NCI-H82 treated with DMSO at 0.1 percent for 48 hours (cell line): Measurements from ENCODE around the gene STARD13.

Source experiments
- DNase-seq: peaks from one replicate; lab custom pipeline; 2025; ENCODE audit not compliant: unreplicated experiment; lab: John Stamatoyannopoulos, UW

The STARD13 gene

DNA sequence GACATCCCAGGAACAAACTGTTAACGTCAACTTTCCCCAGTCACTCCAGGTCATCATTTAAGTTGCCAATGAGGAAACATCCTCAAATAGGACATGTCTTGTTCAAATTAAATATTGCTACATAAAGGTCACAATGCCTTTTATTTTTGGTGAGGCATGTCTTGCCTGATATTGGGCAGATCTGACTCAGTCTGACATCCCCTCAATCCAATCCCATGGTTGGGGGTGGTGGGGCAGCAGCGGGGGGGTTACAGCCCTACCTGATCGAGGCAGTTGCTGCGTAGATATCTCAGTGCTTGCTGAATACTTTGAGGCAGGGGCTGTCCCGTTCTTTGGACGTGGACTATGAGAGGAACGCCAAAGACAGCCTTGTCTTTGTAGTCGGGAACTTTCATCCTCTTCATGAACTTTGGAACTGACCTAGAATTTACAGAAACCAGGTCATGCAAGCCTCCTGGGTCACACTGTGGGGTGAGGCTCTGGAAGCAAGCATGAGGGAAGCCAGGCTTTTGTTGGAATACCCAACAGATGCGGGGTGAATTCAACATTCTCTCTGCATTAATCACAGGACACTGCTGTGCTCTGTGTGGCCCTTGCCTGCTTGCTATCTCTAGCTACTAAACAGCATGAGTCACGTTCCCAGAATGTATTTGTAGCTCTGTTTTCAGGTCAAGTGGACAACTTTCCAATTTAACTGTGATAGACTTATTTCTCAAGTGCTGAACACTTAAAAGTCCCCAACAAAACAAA, 159.6 kb downstream of the STARD13 start:
- DNase-seq, result no peak

DNA sequence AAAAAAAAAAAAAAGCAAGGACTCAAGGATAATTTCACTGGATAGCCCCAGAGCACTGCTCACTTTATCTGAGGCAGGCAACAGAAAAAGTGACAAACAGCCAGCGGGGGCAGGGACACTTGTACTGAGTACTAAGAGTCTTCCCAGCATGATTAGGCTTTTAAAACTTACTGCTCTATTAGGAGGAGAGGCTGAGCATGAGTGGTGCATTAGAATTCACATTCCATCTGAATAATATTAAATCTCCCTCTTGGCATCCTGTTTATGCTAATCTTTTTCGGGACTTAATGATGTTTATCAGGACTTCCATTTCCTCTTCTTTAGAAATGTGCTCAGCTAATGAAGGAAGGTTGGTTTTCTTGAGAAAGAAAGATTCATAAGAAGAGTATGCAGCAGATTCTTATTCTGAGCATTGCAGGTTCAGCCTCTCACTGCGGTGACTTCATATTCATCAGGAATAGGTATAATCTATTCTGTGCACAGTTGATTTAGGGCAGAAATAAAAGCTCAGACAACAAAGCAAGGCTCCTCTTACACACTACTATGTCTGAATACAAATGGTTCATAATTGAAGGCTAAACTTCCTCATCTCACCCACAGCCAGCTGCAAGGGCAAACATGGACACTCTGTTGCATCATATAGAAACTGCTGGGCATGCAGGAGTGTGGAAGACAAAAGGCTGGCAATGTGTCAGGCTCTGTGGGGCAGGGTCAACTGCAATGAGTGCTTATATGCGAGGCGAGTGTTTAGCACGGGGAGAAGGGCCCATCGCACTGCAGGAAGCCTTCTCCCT, 162.3 kb downstream of the STARD13 start:
- no peak for DNase-seq

DNA sequence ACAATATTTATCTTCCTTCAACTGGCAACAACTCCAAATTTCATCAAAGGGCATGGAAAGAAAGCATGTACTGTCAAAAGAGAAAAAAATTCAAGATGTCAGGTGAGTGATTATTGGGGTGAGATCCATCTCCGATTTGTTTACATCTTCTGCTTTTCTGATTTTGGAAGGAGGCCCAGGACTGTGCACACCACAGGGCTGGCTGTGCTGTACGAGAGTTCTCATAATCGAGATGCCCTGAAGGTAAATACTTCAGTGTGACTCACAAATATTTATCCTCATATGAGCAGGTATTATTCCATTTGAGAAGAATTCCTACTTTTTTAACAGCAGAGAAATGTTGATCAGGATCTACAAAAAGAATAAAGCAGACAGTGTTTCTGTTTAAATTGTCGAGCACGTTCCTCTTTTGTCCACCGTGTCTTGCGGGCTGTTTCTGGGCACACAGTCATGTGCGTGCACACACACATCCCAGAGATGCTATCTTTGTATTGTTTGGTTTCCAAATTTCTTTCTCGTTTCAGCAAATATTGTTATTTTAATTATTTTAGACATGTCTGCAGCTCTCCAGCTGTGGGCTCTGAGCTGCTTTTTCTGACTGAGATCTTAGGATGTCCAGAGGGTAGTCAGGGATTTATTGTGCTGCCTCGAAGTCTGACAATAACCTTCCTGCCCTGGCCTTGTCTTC, 165.6 kb downstream of the STARD13 start:
- no peak for DNase-seq

DNA sequence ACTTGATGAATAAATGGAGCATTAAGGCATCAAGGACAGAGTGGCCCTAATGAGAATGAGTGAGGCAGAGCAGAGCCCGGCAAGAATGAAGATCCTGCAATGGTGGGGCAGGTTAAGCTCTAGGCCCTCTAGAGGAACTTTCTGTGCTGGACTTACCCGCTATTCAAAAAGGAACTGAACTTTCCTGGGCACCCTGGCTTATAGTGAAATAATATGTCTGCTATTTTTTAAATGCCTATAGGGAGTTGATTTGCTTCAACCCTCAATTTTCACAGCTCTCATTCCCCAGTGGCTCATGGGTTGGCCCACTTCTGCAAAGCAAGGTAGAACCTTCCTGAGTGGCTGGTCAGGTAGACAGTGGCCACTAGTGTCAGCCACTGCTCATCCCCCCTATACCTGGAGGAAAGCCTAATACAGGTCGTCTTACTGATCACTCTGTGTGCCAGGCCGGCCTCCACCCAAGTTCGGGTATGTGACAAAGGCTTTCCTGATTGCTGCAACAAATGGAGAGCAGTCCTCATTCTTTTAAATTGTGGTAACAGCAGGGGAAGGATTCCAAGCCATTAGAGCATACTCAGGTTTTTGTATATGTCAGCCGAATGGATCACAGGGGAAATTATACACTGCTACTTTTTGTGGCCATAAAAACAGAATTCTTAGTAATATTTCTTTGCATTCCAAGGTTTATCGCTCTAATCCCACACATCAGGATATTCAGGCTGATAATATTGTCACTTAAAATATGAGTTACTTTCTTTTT, 166.4 kb downstream of the STARD13 start:
- DNase-seq, result no peak

DNA sequence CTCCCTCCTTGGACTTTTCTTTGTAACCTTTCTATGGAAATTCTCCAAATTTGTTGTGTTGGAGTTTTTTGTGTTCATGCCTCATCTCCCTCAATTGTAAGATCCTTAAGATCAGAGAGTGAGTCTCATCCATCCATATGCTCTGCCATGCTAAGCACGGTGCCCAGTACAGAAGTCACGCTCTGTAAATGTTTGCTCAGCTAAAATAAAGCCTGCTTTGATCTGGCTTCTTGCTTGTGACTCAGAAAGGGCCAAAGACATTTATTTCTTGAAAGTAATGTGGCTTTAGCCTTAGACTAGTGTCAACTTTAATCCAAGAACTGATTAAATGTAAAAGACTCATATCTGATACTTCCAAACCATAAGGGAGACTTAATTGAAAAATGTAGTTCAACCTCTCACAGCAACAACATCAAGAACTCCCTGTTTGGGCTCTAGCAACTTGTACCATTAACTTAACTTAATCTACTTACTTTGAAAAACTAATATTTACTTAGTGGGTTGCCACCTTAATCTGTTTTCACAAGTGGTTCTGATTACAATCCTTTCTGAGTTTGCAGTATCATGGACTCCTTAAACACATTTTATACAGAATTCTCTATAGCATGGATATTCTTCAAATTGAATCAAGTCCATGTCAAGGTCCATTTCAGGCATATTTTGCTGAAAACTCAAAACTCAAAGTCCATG, 169.1 kb downstream of the STARD13 start:
- DNase-seq, result no peak

DNA sequence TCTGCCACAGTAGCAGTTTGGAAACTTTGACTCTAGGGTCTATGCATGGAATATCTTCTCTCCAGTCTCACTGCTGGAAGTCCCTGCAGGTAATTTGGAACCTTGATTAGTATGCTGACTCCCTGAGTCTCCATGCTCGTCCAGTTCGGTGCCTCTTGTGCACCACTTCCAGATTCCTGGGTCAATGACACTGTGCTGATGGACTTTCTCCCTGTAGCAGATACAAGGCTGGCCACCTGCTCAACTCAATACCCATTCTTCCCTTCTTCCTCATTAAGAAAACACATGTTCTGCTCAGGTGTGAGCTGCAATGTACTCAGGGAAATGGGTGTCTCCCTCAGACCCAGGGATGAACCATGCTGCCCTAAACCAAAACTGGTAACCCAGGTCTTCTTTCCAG, 170.3 kb downstream of the STARD13 start:
- DNase-seq, result no peak

DNA sequence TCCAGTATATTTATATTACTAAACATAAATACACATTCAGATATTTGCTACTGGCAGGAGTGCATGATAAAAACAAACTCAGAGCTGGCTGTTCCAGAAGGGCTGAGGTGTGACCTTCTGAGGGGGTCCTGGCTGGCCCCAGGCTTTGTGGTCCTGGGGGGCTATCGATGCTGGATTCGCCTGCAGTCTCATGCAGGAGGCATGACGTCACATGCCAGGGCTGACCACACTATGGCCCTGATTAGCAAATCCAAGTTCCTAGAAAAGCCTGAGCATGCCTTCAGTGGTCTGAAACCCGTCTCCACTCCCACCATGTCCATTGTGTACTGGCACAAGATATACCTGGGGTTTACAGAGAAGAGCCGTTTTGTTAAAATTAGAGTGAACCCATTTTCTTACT, 171.4 kb downstream of the STARD13 start:
- no peak for DNase-seq

DNA sequence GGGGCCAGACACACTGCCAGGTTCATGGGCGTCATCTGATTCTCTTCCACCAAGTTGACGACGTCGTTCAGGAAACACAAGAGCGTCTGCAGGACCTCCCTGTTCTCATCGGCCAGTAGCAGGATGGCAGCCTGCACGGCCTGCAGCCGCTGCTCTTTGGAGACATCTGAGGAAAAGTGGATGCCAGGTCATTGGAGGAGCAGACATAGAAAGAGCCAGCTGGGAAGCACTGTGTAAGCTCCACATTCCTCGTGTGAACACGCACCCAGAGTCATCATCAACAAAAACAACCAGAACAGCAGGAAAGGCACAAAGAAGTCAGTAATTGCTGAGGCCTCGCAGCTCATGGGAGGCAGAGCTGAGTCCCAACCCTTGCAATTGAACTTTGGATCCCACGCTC, 172.8 kb downstream of the STARD13 start:
- no peak for DNase-seq

DNA sequence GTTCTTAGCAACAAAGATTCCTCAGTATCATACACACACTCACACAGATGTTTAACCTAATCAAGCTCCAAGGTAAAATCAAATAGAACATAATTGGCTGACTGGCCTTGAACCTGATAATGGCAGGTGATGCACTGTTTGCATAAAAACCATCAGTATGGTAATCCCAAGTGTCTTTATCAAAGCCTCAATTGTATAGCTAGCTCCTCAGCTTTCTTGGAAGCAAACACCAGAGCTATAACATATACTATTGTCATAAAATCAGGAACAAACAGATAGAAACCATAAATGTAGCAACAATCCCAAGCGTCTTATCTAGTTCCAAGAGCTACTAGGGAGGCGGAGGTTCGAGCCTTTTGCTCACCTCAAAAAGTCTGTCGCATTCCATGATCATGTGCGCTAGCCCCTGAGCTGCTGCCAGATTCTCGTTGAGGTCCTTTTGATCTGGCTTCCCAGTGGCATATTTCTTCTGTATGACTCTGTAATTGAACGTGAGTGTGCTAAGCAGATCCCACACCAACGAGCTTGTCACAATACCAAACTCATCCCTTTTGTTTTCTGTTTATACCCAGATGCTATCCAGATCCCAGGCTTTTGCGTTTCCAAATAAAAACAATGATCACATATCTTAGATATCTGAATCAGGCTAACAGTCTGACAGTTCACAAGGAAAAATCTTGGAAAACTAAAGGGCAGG, 174.0 kb downstream of the STARD13 start:
- DNase-seq, result no peak

DNA sequence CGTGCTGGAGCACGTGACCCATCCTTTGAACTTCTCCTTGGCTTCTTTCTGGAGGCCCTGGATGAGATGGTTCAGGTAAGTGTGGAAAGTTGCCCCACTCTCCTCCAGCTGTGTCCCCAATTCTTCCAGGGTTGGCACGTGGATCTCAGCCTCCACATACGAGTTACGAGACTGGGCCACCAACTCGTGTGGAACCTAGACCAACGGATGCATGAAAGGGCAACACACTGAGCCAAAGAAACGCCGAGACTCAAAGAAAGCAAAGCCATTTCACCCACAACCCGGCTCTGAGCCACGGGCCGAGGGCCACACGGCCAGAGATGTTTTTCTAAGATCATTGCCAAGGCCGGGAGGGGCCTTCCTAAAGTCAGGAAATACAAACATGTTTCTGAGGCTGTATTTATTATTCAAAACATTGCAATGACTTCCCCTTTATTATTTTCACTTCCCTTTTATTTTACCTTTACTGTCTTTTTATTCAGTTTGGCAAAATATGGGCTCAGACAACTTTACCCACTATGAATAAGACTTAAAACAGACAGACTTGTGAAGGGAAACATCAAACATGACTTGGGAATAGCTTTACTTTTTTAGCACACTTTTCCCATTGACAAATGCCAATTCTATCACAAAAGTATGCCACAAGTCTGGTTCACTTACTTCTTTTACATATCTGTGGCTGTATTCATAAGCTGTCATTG, 174.7 kb downstream of the STARD13 start:
- DNase-seq, result no peak

DNA sequence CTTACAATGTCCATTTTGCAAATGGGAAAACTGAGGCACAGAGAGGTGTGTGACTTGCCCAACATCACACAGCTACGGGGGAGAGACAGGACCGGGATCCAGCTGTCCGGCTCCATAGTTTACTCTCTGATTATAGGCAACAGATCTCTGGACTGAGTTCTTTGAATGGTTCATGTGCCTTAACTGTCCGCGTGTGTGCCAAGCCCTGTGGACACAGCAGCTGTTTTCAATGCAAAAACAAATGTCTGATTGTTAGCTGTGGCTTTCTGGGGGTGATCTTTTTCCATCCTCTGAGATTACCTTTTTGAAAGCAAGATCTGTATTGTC, 175.2 kb downstream of the STARD13 start:
- no peak for DNase-seq

DNA sequence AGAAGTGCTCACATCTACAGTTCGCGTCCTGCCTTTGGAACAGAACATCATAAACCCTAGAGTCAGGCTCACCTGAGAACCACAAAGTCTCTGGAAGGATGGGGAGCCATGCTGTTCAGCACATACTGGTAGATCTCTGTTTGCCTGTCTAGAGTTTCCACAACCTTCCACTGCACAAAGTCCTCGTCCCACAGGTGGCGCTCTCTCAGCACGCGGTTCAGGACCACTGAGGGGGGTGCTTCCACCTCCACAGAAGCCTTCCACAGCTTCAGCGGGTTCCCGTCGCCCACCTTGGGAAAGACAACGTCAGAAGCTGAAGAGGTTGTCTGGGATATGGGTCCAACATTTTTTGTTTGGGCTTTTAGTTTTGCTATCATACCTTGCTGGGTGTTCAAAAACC, 175.8 kb downstream of the STARD13 start:
- no peak for DNase-seq

DNA sequence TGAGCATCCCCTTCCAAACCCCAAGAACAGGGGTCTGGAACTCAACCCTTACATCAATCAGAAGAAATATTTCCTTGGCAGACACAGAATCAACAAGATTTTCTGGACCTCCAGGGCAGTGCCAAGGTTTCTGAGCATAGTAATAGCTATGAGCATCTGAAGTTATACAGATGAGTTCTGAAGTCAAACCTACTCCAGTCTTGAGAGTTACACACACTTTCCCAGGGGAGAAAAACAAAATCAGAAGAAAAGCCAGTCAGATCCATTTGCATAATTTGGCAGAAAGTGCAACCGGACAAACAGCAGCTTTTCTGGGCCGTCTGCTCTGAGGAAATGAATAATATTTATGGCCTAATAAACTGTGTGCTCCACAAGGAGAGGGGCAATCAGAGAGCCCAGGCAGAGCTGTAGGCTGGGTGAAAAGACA, 176.3 kb downstream of the STARD13 start:
- no peak for DNase-seq

DNA sequence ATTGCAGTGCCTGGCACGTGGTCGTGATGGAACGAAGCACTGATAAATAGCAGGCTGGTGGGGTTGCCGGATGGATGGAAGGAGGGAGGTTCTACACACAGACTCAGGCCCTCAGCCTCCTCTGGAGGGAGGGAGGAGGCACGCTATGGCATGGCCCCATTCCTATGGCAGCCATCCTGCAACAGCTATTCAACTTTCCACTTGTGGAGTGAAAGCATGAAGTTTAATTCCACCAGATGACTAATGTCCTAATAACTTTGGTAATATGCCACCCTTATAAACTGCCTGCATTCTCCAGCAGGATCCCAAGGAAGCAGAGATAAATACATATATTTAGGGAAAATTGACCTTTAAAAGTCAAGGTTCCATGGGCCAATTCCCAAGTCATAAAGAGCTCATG, 176.9 kb downstream of the STARD13 start:
- no peak for DNase-seq

DNA sequence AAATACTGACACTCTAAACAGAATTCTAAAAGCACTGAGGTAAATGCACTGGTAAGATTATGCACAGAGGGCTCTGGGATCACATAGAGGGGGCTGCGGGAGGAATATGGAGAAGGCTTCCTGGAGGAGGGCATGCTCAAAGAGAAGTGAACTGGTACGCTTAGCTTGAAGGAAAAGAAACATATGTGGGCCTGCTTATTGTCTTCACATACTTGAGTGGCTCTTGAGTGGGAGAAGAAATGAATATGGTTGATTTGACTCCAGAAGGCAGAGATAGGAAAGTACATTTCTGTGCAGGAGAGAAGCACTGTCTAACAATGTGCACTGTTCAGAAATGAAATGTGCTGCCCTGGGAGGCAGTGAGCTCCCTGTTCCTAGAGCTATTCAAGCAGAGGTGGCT, 178.2 kb downstream of the STARD13 start:
- no peak for DNase-seq

DNA sequence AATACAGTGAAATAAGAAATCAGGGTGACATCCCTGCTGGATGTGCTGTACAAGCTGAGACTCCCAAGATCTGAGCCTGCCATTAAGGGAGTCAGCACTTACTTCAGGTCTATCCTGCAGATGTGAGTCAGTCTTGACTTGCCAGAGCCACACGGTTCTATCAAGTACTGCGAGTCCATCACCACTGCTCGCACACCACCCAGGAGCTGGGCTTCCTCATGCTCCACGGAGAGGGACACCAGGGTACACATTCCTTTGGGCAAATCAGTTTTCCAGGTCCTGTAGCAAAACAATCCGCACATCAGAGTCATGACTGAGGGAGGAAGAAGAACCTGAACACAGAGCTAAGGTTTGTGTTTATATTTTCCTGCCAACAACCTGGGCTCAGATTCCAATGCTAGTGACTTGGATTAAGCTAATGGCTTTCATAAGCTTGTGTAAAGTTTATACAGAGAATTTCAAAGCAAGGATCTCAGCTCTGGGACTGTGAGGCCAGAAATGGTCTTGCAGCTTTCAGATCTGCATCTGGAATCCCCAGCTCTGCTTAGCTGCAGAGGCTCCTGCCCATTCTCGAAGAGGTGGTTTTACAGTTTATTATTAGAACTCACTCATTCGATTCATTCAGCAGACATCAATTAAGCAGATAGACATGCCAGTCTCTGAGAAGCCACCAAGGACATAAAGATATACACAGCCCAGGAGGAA, 178.7 kb downstream of the STARD13 start:
- DNase-seq, result no peak

DNA sequence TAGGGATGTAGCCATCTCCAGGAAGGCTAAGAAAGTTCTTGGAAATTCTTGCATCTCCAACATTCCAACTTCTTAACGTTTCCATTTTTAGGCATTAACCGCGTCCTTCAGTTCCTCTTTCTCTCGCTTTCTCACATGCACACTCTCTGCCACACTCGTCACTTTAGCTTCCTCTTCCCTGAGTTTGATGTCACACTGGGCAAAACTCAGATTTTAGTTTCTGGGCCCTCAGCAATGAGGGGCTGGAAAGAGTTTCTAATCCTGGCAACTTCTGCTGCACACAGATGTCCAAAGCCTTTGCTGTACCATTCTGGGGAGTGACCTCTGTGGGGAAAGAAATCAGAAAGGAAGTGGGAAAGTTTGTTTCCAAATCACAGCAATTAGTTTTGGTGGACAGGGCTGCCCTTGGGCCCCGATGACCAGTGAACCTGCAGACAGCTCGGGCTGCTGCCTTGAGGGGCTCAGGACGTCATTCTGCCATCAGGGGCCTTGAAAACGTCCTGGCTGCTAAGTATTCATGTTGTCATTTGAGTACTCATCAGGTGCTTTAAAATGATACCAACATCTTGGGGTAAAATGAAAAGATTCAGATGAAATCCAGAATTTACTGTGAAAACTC, 180.1 kb downstream of the STARD13 start:
- DNase-seq, result no peak

DNA sequence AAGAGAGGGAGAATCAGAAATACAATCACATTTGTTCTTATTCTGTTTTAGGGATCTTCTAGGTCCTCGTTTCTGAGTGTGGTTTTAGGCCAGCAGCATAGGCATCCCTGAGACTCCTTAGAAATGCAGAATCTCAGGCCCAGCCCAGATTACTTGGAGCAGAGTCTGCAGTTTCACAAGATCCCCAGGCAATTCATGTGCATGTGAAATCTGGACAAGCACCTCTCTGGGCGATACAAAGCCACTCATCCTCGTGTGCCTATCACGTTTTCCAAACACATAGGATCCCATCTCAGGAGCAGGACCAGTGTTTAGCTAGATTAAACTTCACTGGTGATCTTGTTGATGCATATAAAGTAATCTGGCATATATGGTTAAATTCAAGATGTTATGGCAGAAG, 182.1 kb downstream of the STARD13 start:
- no peak for DNase-seq

DNA sequence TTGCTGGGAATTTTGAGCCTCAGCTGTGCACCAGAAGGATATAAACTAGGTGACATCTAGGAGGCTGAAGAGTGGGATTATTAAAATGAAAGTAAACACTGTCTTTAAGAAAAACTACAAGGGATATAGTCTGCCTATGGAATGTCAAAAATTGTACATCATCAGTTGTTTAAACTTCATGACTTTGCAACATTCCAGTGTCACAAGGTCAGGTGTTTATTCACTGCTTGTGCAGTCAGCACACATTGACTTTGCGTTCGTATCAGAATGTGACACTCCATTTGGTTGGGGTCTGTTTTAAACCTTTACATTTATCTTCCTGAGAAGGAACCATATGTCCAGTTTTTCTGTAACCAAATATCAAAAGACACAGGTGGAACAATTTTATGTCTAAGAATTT, 183.7 kb downstream of the STARD13 start:
- DNase-seq, result no peak
